WI38 (cell line): ENCODE results near the gene SPRYD7.

ENCODE experiments used
- H3K4me3 ChIP-seq: 2 replicates; pipeline ENCODE4 v1.5.1; 2011; ENCODE audit warnings: low read depth, mild to moderate bottlenecking, control low read depth, low read length
- TF ChIP-seq, protein P1 (sequence below): IDR thresholded peaks from 2 replicates; pipeline ENCODE4 v1.5.1; 2012; ENCODE audit warnings: low read depth, mild to moderate bottlenecking, control low read depth, low read length

The SPRYD7 gene

DNA sequence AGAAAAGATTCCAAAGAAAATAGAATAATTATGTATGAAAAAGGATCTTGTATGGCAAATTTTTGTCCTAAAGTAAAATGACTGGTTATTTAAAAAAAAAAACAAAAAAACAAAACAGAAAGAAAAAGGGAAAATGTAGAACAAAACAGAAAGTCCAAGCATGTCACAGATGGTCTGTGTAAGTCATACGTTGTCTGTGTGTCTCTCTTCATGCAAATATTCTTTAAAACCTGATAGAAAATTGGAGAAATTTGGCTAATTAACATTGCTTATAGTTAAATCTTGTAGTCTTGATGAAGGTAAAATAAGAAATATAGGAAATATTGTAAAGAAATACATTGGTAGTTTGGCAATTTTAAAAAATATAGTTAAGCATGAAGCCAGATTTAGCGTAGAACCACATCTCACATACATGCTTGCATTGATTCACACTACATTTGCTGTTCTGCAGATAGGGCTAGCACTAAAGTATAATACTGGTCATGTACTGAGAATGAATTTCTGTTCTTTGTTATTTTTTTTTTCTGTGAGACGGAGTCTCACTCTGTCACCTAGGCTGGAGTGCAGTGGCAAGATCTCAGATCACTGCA is 58.4 kb downstream of the SPRYD7 start:
- TF ChIP-seq, protein P1, sequence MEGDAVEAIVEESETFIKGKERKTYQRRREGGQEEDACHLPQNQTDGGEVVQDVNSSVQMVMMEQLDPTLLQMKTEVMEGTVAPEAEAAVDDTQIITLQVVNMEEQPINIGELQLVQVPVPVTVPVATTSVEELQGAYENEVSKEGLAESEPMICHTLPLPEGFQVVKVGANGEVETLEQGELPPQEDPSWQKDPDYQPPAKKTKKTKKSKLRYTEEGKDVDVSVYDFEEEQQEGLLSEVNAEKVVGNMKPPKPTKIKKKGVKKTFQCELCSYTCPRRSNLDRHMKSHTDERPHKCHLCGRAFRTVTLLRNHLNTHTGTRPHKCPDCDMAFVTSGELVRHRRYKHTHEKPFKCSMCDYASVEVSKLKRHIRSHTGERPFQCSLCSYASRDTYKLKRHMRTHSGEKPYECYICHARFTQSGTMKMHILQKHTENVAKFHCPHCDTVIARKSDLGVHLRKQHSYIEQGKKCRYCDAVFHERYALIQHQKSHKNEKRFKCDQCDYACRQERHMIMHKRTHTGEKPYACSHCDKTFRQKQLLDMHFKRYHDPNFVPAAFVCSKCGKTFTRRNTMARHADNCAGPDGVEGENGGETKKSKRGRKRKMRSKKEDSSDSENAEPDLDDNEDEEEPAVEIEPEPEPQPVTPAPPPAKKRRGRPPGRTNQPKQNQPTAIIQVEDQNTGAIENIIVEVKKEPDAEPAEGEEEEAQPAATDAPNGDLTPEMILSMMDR = no peak
- no peak overlapping the region for H3K4me3 ChIP-seq

DNA sequence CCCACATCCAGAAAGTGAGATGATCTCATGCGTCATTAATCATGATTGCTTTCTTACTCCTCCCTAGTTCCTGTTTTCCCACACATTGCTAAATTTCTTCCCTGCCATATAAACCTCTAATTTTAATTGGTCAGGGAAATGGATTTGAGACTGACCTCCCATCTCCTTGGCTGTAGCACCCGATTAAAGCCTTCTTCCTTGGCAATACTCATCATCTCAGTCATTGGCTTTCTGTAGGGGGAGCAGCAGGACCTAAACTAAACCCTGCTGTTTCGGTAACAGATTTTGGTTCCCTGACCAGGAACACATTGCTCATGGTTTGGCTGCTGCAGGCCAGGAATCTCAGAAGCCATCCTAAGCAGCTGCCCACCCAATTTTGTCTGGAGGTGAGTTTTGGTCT is 61.7 kb downstream of the SPRYD7 start:
- no peak overlapping the region for H3K4me3 ChIP-seq
- TF ChIP-seq, protein P1 = no peak

DNA sequence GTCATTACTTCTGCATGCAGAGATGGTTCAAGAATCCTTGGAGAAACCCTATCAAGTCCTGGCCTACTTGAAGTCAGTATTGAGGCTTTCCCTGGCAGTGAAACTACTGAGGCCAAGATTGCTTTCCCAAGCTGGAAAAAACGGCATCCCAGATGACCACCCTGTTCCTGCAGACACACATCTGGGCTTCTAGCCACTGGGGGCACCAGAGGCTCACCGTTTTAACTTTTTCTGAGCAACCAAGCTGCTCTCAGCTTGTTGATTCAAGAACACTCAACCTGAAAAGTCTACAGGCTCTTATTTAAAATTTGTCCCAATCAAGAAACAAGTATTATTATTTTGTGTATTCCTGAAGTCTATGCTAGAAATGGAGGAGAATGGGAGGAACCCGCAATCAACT is 66.6 kb downstream of the SPRYD7 start:
- no peak overlapping the region for H3K4me3 ChIP-seq
- TF ChIP-seq, protein P1 = peak; percentile 49

DNA sequence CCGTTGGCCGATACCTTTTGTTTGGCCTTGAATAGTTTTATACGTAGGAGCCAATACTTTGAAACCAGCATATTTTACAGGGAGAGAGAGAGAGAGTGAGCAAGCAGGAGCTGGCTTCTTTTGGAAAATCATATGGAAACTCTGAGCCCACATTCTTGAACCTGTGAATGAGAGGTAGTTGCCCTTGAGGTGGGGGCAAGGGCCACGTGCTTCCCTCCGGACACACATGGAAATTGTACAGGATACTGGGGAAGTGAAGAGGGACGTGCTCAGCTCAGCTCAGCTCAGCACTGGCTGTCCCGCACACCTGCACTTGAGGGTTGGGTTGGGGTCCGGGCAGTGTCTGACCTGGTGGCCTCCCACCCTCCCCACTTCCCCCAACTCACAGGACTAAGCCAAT is 68.3 kb downstream of the SPRYD7 start:
- TF ChIP-seq, protein P1 = no peak

DNA sequence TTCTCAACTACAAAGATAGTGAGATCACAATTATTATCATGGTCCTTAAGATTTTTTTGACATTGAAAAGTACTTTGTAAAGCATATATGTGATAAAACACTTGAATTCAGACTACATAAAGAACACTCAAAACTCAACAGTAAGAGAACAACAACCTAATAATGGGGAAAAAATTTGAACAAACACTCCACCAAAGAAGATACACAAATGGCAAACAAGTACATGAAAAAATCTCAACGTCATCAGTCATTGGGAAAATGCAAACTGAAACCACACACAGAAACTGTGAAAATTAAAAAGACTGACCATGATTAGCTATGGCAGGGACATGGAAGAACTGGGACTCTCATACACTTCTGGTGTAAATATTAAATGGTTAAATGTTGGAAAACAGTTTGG is 70.9 kb downstream of the SPRYD7 start:
- TF ChIP-seq, protein P1 = no peak
- H3K4me3 ChIP-seq = no peak overlapping the region

More for the DNA sequence above, 68.3 kb downstream of the SPRYD7 start:
- no peak overlapping the region for H3K4me3 ChIP-seq

DNA sequence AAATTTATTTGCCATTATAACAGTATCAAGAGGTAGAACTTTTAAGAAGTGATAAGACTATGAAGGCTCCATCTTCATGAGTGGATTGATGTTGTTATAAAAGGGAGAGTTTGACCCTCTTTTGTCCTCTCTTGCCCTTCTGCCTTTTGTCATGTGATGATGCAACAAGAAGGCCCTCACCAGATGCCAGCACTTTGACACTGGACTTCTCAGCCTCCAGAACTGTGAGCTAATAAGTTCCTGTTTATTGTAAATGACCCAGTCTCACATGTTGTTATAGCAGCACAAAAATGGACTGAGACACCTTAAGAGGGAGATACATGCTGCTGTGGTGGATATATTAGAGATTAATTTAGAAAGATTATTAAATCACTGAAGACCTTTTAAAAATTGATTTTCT is 71.6 kb downstream of the SPRYD7 start:
- TF ChIP-seq, protein P1 = no peak
- H3K4me3 ChIP-seq = no peak overlapping the region
